GM12873 (cell line): ENCODE measurements around the gene DIO3.

Experiments
- CTCF ChIP-seq: IDR thresholded peaks from 2 replicates; pipeline ENCODE4 v1.5.1; 2012; ENCODE audit warnings: low read depth, mild to moderate bottlenecking, moderate library complexity, low read length, control low read depth; ENCODE audit not compliant: insufficient read depth; ENCODE audit errors: missing control alignments

Gene DIO3

GRCh38 chr14:101561145-101561896, at the start of gene DIO3:
DIO3 (plus strand) TSS chr14:101561495.
- no peak for TF ChIP-seq CTCF

- TF ChIP-seq CTCF: no peak
Observed at GRCh38 chr14:101511620-101512375, 49.5 kb upstream of the DIO3 start.

- no peak for TF ChIP-seq CTCF
Observed at GRCh38 chr14:101512376-101512695, 49.0 kb upstream of the DIO3 start.

- no peak for TF ChIP-seq CTCF
Observed at GRCh38 chr14:101514136-101514535, 47.2 kb upstream of the DIO3 start.

- no peak for TF ChIP-seq CTCF
Observed at GRCh38 chr14:101516401-101516800, 44.9 kb upstream of the DIO3 start.

GRCh38 chr14:101518611-101519473, 42.5 kb upstream of the DIO3 start:
- no peak for TF ChIP-seq CTCF

- TF ChIP-seq CTCF: no peak
Observed at GRCh38 chr14:101520621-101521472, 40.4 kb upstream of the DIO3 start.
